Transverse colon (tissue), 4 donors: ENCODE measurements around the gene FAM83F. TPM values are rescaled to one million over a fixed set of nuclear protein-coding genes. Genes with fewer than 3 reads are reported as not detected.
"Not testable (repeated sequence)": the region's sequence is repeated elsewhere in the genome, so short reads cannot be mapped to it uniquely, and the experiment has no call there.

Experiments
- DNase-seq: peaks from one replicate; pipeline ENCODE4 v3.0.0-alpha.2; 2019
- H3K27ac ChIP-seq, 4 donors: fragments of 200-600 bp; sonication (generic); 2 replicates each; pipeline ENCODE4 v1.5.1; 2016 to 2018; ENCODE audit warnings: inconsistent platforms in 4 of 4
- H3K27me3 ChIP-seq: fragments of 200-600 bp; sonication (generic); 2 replicates; pipeline ENCODE4 v1.5.1; 2017; ENCODE audit warnings: inconsistent platforms
- H3K36me3 ChIP-seq, 4 donors: fragments of 200-600 bp; sonication (generic); 2 replicates each; pipeline ENCODE4 v1.5.1; 2017 to 2019; ENCODE audit warnings: inconsistent platforms in 4 of 4
- H3K4me1 ChIP-seq, 4 donors: fragments of 200-600 bp; sonication (generic); 2 replicates each; pipeline ENCODE4 v1.5.1; 2017 to 2020; ENCODE audit warnings: inconsistent platforms in 4 of 4
- H3K4me3 ChIP-seq, 4 donors: fragments of 200-600 bp; sonication (generic); 1 replicate in 1 of 4; 2 replicates in 3 of 4; pipeline versions ENCODE4 v1.5.1 to v1.6.1; 2017 to 2019; ENCODE audit warnings: inconsistent platforms in 4 of 4
- H3K9me3 ChIP-seq, 2 donors: fragments of 200-600 bp; sonication (generic); 2 replicates each; pipeline ENCODE4 v1.5.1; 2017 to 2019; ENCODE audit warnings: inconsistent platforms in 2 of 2
- CTCF ChIP-seq, 5 experiments: fragments of 200-600 bp in 3 of 5; fragments of 450-650 bp in 2 of 5; sonication (generic) in 3 of 5; IDR thresholded peaks; 1 replicate in 2 of 5; 2 replicates in 3 of 5; pipeline ENCODE4 v1.5.1; 2016 to 2017; ENCODE audit warnings: antibody characterized with exemption in 5 of 5, inconsistent platforms in 3 of 5, mild to moderate bottlenecking in 2 of 5, moderate library complexity in 1 of 5
- EP300 ChIP-seq: sonication (generic); formaldehyde crosslinking; IDR thresholded peaks from one replicate; pipeline ENCODE4 v1.6.1; 2017; ENCODE audit warnings: antibody characterized with exemption, low read depth
- POLR2A ChIP-seq: fragments of 450-650 bp; IDR thresholded peaks from one replicate; pipeline ENCODE4 v1.6.1; 2016; ENCODE audit warnings: antibody characterized with exemption, mild to moderate bottlenecking, moderate library complexity
- POLR2AphosphoS5 ChIP-seq, 3 donors: sonication (generic); formaldehyde crosslinking; IDR thresholded peaks; one replicate each; pipeline ENCODE4 v1.6.1; 2016; ENCODE audit warnings: antibody characterized with exemption in 3 of 3
- WGBS, 2 donors: methylation state at CpG; one replicate each; pipeline ENCODE4 v1.1.5; 2018; ENCODE audit warnings: low coverage in 1 of 2; 5-methylcytosine and 5-hydroxymethylcytosine counted together
- in situ Hi-C, 4 donors: fragments of 200-750 bp; cut with MboI; loops; one replicate each; pipeline versions ENCODE4 v1.15.0 to v1.15.1; 2017; ENCODE audit warnings: low sequenced_read_pairs in 3 of 4, low pct_ligation_motif_present in 1 of 4, low pct_unique_long_range_greater_than_20kb in 1 of 4
- intact Hi-C: fragments of 100-400 bp; cut with DNase I; formaldehyde crosslinking; loops from one replicate; pipeline ENCODE4 v1.15.1; 2023; ENCODE audit warnings: low total_unique reads
- total RNA-seq, 4 donors: library from RNA; depleted of rRNA; stranded (reverse); fragments of >200 nt; gene quantifications; one replicate each; pipeline ENCODE4 v1.1.0, GENCODE V29; 2016

The FAM83F gene
- total RNA-seq, 4 donors from 2014 or later = 18.7 to 36.3 (median 25.4) TPM

- Histone ChIP-seq H3K4me3 (no peak overlapping the region), H3K9me3 (no peaks in the 10 kb centered on the region), H3K36me3 (no peaks in the 10 kb centered on the region), H3K27ac (no peak overlapping the region), H3K27me3 (no peaks in the 10 kb centered on the region), H3K4me1 (no peaks in the 10 kb centered on the region)
- intact Hi-C loops (no loop called here), in situ Hi-C loops (no loop called here)
- DNase-seq = no peak
- WGBS, 2 donors = 80 to 88% methylated on average over 1 to 8 of the region's 8 CpGs
- no peak for TF ChIP-seq POLR2A
- TF ChIP-seq POLR2AphosphoS5 (IDR thresholded peaks at IDR 0.05) = no peak
- no peak for TF ChIP-seq EP300
These were observed 47.2 kb upstream of the FAM83F start for GRCh38 chr22:39947220-39948216.

DNA sequence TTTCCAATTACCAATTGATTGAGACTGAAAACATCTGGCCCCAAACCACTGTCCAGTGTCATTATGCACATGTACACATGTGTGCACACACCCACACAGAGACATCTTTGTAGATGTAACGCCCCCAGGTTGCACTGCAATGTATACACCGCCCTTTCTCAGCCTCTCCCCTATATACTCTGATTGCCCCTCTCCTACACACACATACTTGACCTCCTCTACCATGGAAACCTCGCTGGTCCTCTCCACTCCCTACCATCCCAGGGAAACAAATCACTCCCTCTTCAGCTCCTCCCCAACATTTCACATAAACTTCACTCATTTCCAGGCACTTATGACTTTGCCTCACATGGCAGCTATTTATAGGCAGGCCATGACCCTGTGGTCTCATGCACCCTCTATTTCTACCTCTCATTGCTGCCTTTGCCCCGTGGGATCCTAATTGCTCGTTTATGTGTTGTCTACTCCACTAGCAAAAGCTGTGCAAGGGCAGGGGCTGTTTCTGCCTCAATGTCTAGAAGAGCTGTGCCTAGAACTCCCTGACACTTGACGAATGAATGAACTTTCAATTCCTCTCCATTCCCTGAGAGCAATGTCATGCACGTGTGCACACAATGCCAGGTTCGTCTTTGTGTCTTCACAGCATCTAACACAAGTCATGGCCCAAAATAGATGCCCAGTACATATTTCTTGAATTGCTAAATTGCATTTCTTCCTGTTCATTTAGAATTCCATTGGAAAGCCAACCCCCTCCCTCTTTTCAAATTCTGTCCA is 44.6 kb upstream of the FAM83F start:
- no peaks in the 10 kb centered on the region for H3K36me3 ChIP-seq
- 78 to 84% methylated on average over 8 of the region's 8 CpGs for WGBS, 2 donors
- intact Hi-C loops (no loop called here), in situ Hi-C loops (no loop called here)
- H3K9me3 ChIP-seq = no peaks in the 10 kb centered on the region
- TF ChIP-seq CTCF (IDR thresholded peaks at IDR 0.05) (no peak), POLR2AphosphoS5 (IDR thresholded peaks at IDR 0.05) (no peak), POLR2A (no peak), EP300 (no peak)
- peaks cover 0 to 13% (median 0%) of the 10 kb centered on the region in 4 donors for H3K4me1 ChIP-seq
- peaks cover 4% of the 10 kb centered on the region for H3K27me3 ChIP-seq
- H3K4me3 ChIP-seq = no peak overlapping the region
- no peak overlapping the region for H3K27ac ChIP-seq
- DNase-seq = no peak

- WGBS, 2 donors = 74 to 81% methylated on average over 7 to 11 of the region's 11 CpGs
- DNase-seq, H3K4me3 ChIP-seq, H3K9me3 ChIP-seq, H3K36me3 ChIP-seq, intact Hi-C loops, H3K27me3 ChIP-seq, in situ Hi-C loops, H3K27ac ChIP-seq: not testable (repeated sequence)
- peaks cover 0 to 13% (median 0%) of the 10 kb centered on the region in 4 donors for H3K4me1 ChIP-seq
These were observed 43.0 kb upstream of the FAM83F start for GRCh38 chr22:39951603-39952293.

DNA sequence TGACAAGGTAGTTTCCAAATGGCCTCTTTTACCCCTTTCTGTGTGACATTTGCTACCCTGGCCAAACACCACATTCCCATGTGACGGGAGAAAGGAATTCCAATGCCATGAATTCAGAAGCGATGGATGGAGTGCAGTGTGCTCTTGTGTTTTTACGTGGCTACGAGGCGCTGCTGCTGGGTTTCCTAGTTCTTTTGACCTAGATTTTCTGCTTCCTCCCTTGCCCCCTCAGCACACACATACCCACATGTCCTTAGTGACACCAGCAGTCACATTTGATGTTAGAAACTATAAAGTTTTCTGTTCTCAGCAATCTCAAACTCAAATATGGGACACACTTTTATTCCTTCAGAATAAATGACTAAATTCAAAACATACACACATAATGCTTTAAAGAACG is 42.4 kb upstream of the FAM83F start:
- Histone ChIP-seq H3K4me1 (peaks cover 0 to 13% (median 0%) of the 10 kb centered on the region in 4 donors), H3K27me3 (peaks cover 4% of the 10 kb centered on the region), H3K4me3 (no peak overlapping the region), H3K27ac (no peak overlapping the region), H3K36me3 (no peaks in the 10 kb centered on the region), H3K9me3 (no peaks in the 10 kb centered on the region)
- TF ChIP-seq POLR2A (no peak), EP300 (no peak), CTCF (IDR thresholded peaks at IDR 0.05) (no peak), POLR2AphosphoS5 (IDR thresholded peaks at IDR 0.05) (no peak)
- WGBS, 2 donors = 50 to 90% methylated on average over 1 to 6 of the region's 6 CpGs
- intact Hi-C loops = no loop called here
- in situ Hi-C loops = no loop called here
- no peak for DNase-seq
